Stimulated activated CD8-positive, alpha-beta memory T cell treated with anti-CD3 and anti-CD28 coated beads, Interleukin-7, amount 100 ng/mL, for 4 hours (primary cell): ENCODE data around the gene TAC4.

Source experiments
- DNase-seq, 2 donors: peaks; one replicate each; pipeline ENCODE4 v3.0.0-alpha.2; 2020; ENCODE audit warnings: low read depth in 2 of 2

TAC4 gene

GRCh38 chr17:49809056-49809455, 38.8 kb downstream of the TAC4 start:
- no peak for DNase-seq

- DNase-seq: no peak
These were observed 49.1 kb downstream of the TAC4 start for GRCh38 chr17:49798738-49799137.

- DNase-seq: no peak
These were observed 49.7 kb downstream of the TAC4 start for GRCh38 chr17:49798182-49798581.

GRCh38 chr17:49795372-49795771, 52.5 kb downstream of the TAC4 start:
- DNase-seq: no peak

- no peak for DNase-seq
These were observed 54.6 kb downstream of the TAC4 start for GRCh38 chr17:49793309-49793708.

- no peak for DNase-seq
These were observed 58.7 kb downstream of the TAC4 start for GRCh38 chr17:49789243-49789578.

- DNase-seq: peak; percentile 98 to 99
These were observed 59.2 kb downstream of the TAC4 start, which contains the start of gene KAT7 for GRCh38 chr17:49788478-49789242. Gene KAT7 (plus strand): TSS chr17:49788681. CDS start chr17:49788835, 154 bp downstream.
